ENCODE measurements around the gene FCHSD2. TPM values are rescaled to one million over a fixed set of nuclear protein-coding genes. Genes with fewer than 3 reads are reported as not detected.

The FCHSD2 gene
- total and polyA plus RNA-seq, 9 of the 15 experiments (the other 6 are each of a cell fraction or from before 2014, with no cell fraction given) = 1.8 to 14.7 (median 6.4) TPM

- H3K9ac ChIP-seq (ENCODE audit: insufficient read depth in 1 of 2, low read depth in 2 of 2, low read length in 2 of 2) = peak overlapping the region in 1 of 2 experiments; percentile 94; a peak in 2 of 4 replicates
- no peak overlapping the region for H3K4me2 ChIP-seq (ENCODE audit: insufficient read depth, low read length)
- H3K4me1 ChIP-seq (replicated peaks in 1 of 2; ENCODE audit: control insufficient read depth in 2 of 2, insufficient read depth in 2 of 2, low read length in 2 of 2) = peaks cover 12 to 43% of the 10 kb centered on the region in 2 experiments; a peak in 4 of 5 replicates
- TF ChIP-seq ZBTB7A (IDR thresholded peaks at IDR 0.05; ENCODE audit: borderline replicate concordance, control insufficient read depth, low read depth, low read length) = 0 out of 2 replicates have a peak, but pooled peaks have one; percentile 12
- TF ChIP-seq HINFP (tag; conservative IDR thresholded peaks at IDR 0.05; ENCODE audit: low read depth) = no peak
- H4K20me1 ChIP-seq (replicated peaks; ENCODE audit: control insufficient read depth, insufficient read depth, low read length) = no peaks in the 10 kb centered on the region
- H3K27ac ChIP-seq (ENCODE audit: extremely low read depth, low read depth, low read length) = no peak overlapping the region
- no peak overlapping the region for H2AFZ ChIP-seq (ENCODE audit: low read depth, low read length)
- in situ Hi-C loops (cut with MboI) (no loop called here), intact Hi-C loops (cut with micrococcal nuclease) (no loop called here)
- H3K36me3 ChIP-seq (ENCODE audit: control insufficient read depth, insufficient read depth, low read length) = no peaks in the 10 kb centered on the region
- H3K4me3 ChIP-seq = no peak overlapping the region
- FAIRE-seq = no peak
- no peak for DNase-seq (ENCODE audit: extremely low read depth in 1 of 4, low spot score in 3 of 4)
- WGBS (ENCODE audit: insufficient coverage, low coverage, missing lambda C conversion rate) = 83% methylated on average over 15 of the region's 15 CpGs
- BruUV-seq (replicated peaks) = no TSS peak
- peaks cover 5% of the 10 kb centered on the region for H3K9me1 ChIP-seq (ENCODE audit: control insufficient read depth, insufficient read depth, low read length)
- H3K9me3 ChIP-seq (replicated peaks; ENCODE audit: control insufficient read depth, insufficient read depth, low read depth, low read length) = no peaks in the 10 kb centered on the region
- POLR2A ChIA-PET = interaction anchor here (0.6 to 0.7 kb wide), 3 partner anchors 9 to 558 kb away, joined by 3 to 4 read pairs (median 4); no protein-coding TSS in a partner anchor
- CTCF ChIA-PET (ENCODE audit: low intra/inter-chr PET ratio) = no interaction called here
- H3K79me2 ChIP-seq (ENCODE audit: control insufficient read depth, insufficient read depth, low read length) = no peaks in the 10 kb centered on the region
- ATAC-seq = no peak
- no peaks in the 10 kb centered on the region for H3K27me3 ChIP-seq (ENCODE audit: control insufficient read depth in 2 of 2, insufficient read depth in 2 of 2, low read length in 2 of 2)
Observed at GRCh38 chr11:72820439-72821139, 321.5 kb downstream of the FCHSD2 start.

All from K562 (cell line).